Endometrium (tissue), 2 donors: ENCODE measurements around the gene DDX54.
"Not testable (repeated sequence)": the region's sequence is repeated elsewhere in the genome, so short reads cannot be mapped to it uniquely, and the experiment has no call there.

ENCODE experiments used
- FAIRE-seq: peaks from 2 replicates; lab custom pipeline; 2012; peaks lifted over from hg19 to GRCh38; lab: Jason Lieb, UNC
- donor health status: control.
- donor health status: control.

Gene DDX54

GRCh38 chr12:113220593-113221180, 35.4 kb upstream of the DDX54 start:
- FAIRE-seq, result no peak

GRCh38 chr12:113216027-113216426, 30.7 kb upstream of the DDX54 start:
- FAIRE-seq, result no peak

- no peak for FAIRE-seq
Measured at GRCh38 chr12:113214895-113215400, 29.7 kb upstream of the DDX54 start.

- FAIRE-seq, result no peak
Measured at GRCh38 chr12:113211160-113211559, 25.9 kb upstream of the DDX54 start.

- FAIRE-seq, result no peak
Measured at GRCh38 chr12:113208041-113208934, 23.0 kb upstream of the DDX54 start.

- FAIRE-seq, result no peak
Measured at GRCh38 chr12:113207613-113208040, 22.3 kb upstream of the DDX54 start.

- FAIRE-seq, result not testable (repeated sequence)
Measured at GRCh38 chr12:113206802-113207201, 21.5 kb upstream of the DDX54 start.

- no peak for FAIRE-seq
Measured at GRCh38 chr12:113204804-113205203, 19.5 kb upstream of the DDX54 start.

GRCh38 chr12:113203852-113204760, 18.8 kb upstream of the DDX54 start:
- FAIRE-seq, result no peak

- no peak for FAIRE-seq
Measured at GRCh38 chr12:113202300-113203075, 17.2 kb upstream of the DDX54 start.

GRCh38 chr12:113201187-113202177, 16.2 kb upstream of the DDX54 start:
- no peak for FAIRE-seq

- no peak for FAIRE-seq
Measured at GRCh38 chr12:113200021-113200797, 14.9 kb upstream of the DDX54 start.

- FAIRE-seq, result no peak
Measured at GRCh38 chr12:113198296-113198695, 13.0 kb upstream of the DDX54 start.

- no peak for FAIRE-seq
Measured at GRCh38 chr12:113197518-113198077, 12.3 kb upstream of the DDX54 start.

- peak; percentile 21 for FAIRE-seq
Measured at GRCh38 chr12:113196990-113197389, 11.7 kb upstream of the DDX54 start.

GRCh38 chr12:113196582-113196981, 11.3 kb upstream of the DDX54 start:
- FAIRE-seq, result no peak

- no peak for FAIRE-seq
Measured at GRCh38 chr12:113195598-113195997, 10.3 kb upstream of the DDX54 start.

- FAIRE-seq, result no peak
Measured at GRCh38 chr12:113194971-113195391, 9.7 kb upstream of the DDX54 start.

- no peak for FAIRE-seq
Measured at GRCh38 chr12:113191227-113191626, 5.9 kb upstream of the DDX54 start.
